ENCODE results near the gene FCGBP.

FCGBP gene

GRCh38 chr19:39942366-39942730 lies 7.9 kb upstream of the FCGBP start:
- Histone ChIP-seq H3K4me1 (ENCODE audit: control insufficient read depth, insufficient read depth, low read length) (no peaks in the 10 kb centered on the region), H3K36me3 (ENCODE audit: control insufficient read depth, insufficient read depth, low read length, severe bottlenecking) (no peaks in the 10 kb centered on the region), H3K27me3 (replicated peaks; ENCODE audit: control insufficient read depth, insufficient read depth, low read length) (peaks cover 4% of the 10 kb centered on the region), H3K4me3 (ENCODE audit: low read length) (no peak overlapping the region), H3K9me3 (ENCODE audit: control insufficient read depth, low read length) (peaks cover 8% of the 10 kb centered on the region), H3K9ac (ENCODE audit: low read length) (no peak overlapping the region)
- DNase-seq (ENCODE audit: low read depth), result no peak

DNA sequence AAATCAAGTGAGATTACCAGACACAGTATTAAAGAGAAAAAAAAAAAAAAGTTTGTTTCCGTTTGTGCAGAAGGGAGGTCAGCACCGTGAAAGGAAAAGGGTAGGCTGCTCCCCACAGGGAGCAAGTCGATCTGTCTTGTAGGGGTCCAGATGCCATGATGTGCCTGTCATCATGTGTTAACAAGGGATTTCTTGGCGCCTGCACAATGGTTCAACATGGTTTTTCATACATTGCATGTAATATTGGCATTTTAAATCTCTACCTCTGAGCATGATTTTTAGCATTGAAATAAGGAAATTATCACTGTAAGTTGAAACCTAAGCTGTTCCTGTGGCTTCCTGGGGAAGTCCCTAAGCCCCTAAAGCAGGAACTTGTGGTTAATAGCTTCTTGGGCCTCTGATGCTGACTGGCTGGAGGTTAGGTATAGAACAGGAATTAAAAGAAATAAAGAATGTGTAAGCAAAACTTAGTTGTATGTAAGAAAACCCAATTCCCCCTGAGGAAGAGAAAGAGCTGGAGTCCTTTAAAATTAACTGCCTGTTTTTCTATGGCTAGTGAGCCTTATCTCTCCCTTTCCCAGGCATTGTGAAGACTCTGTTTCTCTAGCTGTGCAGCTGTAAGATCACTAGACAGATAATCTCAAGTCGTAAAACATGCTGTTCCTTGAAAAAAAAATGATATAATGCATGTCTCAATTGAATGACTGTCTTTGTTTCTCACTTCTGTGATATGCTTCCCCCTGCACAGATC lies 7.4 kb upstream of the FCGBP start:
- Histone ChIP-seq H3K36me3 (ENCODE audit: control insufficient read depth, insufficient read depth, low read length, severe bottlenecking) (no peaks in the 10 kb centered on the region), H3K9me3 (ENCODE audit: control insufficient read depth, low read length) (peaks cover 8% of the 10 kb centered on the region)
- DNase-seq (ENCODE audit: low read depth), result no peak

DNA sequence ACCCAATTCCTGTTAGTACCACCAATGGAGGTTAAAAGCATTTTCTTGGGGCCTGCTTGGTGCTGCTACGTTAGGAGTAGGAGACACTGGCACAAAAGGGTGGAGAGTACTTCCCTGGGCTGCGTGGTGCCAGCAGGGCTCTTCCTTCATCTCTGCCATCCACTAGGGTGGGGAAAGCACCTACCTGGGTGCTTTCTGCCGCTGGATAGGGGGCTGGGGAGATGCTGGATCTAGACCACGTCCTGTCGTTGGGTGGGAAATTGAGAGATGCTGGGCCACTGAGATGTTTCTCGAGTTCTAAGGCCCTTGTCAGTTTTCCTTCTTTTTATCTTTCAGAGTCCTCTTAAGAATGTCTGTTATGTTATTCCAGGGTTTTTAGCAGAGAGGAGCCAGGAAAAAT lies 6.7 kb upstream of the FCGBP start:
- H3K27me3 ChIP-seq (replicated peaks; ENCODE audit: control insufficient read depth, insufficient read depth, low read length), result peaks cover 4% of the 10 kb centered on the region
- H3K4me3 ChIP-seq (ENCODE audit: low read length), result no peak overlapping the region
- H3K4me1 ChIP-seq (ENCODE audit: control insufficient read depth, insufficient read depth, low read length), result no peaks in the 10 kb centered on the region
- H3K9me3 ChIP-seq (ENCODE audit: control insufficient read depth, low read length), result peaks cover 8% of the 10 kb centered on the region
- DNase-seq (ENCODE audit: low read depth), result no peak
- H3K9ac ChIP-seq (ENCODE audit: low read length), result no peak overlapping the region
- H3K36me3 ChIP-seq (ENCODE audit: control insufficient read depth, insufficient read depth, low read length, severe bottlenecking), result no peaks in the 10 kb centered on the region

More for the DNA sequence above, 7.4 kb upstream of the FCGBP start:
- Histone ChIP-seq H3K4me3 (ENCODE audit: low read length) (no peak overlapping the region), H3K27me3 (replicated peaks; ENCODE audit: control insufficient read depth, insufficient read depth, low read length) (peaks cover 4% of the 10 kb centered on the region), H3K4me1 (ENCODE audit: control insufficient read depth, insufficient read depth, low read length) (no peaks in the 10 kb centered on the region), H3K9ac (ENCODE audit: low read length) (no peak overlapping the region)

GRCh38 chr19:39940221-39940833 lies 5.9 kb upstream of the FCGBP start:
- Histone ChIP-seq H3K9ac (ENCODE audit: low read length) (no peak overlapping the region), H3K4me1 (ENCODE audit: control insufficient read depth, insufficient read depth, low read length) (no peaks in the 10 kb centered on the region)

DNA sequence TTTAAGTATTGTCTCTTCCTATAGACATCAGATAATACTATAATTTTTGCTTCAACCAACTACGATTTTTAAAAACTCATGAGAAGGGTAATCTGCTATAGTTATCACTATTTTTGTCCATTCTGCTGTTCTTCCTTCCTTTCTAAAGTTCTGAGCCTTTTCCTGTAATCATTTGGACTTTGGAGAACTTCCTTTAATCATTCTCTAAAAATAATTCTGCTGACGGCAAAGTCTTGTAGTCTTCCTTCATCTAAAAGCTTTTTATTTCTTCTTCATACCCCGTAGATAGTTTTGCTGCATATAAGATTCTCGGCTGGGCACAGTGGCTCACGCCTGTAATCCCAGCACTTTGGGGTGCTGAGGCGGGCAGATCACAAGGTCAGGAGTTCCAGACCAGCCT lies 5.1 kb upstream of the FCGBP start:
- peaks cover 8% of the 10 kb centered on the region for H3K9me3 ChIP-seq (ENCODE audit: control insufficient read depth, low read length)
- no peak for DNase-seq (ENCODE audit: low read depth)
- H3K4me1 ChIP-seq (ENCODE audit: control insufficient read depth, insufficient read depth, low read length), result no peaks in the 10 kb centered on the region
- H3K4me3 ChIP-seq (ENCODE audit: low read length), result no peak overlapping the region
- H3K9ac ChIP-seq (ENCODE audit: low read length), result no peak overlapping the region
- H3K27me3 ChIP-seq (replicated peaks; ENCODE audit: control insufficient read depth, insufficient read depth, low read length), result peaks cover 4% of the 10 kb centered on the region
- no peaks in the 10 kb centered on the region for H3K36me3 ChIP-seq (ENCODE audit: control insufficient read depth, insufficient read depth, low read length, severe bottlenecking)

More at GRCh38 chr19:39940221-39940833, 5.9 kb upstream of the FCGBP start:
- Histone ChIP-seq H3K9me3 (ENCODE audit: control insufficient read depth, low read length) (peaks cover 8% of the 10 kb centered on the region), H3K4me3 (ENCODE audit: low read length) (no peak overlapping the region), H3K36me3 (ENCODE audit: control insufficient read depth, insufficient read depth, low read length, severe bottlenecking) (no peaks in the 10 kb centered on the region), H3K27me3 (replicated peaks; ENCODE audit: control insufficient read depth, insufficient read depth, low read length) (peaks cover 4% of the 10 kb centered on the region)
- DNase-seq (ENCODE audit: low read depth), result no peak

DNA sequence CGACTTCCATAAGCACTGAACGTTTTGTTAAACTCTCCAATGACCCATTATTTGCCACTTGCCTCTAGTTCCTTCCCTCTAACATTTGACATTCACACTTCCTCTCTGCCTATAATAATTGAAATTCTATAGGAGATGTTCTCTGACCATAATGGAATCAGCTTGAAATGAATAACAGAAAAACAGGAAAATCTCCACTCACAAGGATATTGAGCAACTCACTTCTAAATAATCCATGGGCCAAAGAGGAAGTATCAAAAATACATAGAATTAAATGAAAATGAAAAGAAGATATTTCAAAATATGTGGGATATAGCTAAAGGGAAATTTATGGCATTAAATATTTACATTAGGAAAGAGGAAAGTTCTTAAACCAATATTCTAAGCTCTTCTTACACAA lies 3.4 kb upstream of the FCGBP start:
- Histone ChIP-seq H3K27me3 (replicated peaks; ENCODE audit: control insufficient read depth, insufficient read depth, low read length) (peaks cover 4% of the 10 kb centered on the region), H3K9ac (ENCODE audit: low read length) (no peak overlapping the region), H3K4me3 (ENCODE audit: low read length) (no peak overlapping the region), H3K9me3 (ENCODE audit: control insufficient read depth, low read length) (peaks cover 8% of the 10 kb centered on the region), H3K4me1 (ENCODE audit: control insufficient read depth, insufficient read depth, low read length) (no peaks in the 10 kb centered on the region), H3K36me3 (ENCODE audit: control insufficient read depth, insufficient read depth, low read length, severe bottlenecking) (no peaks in the 10 kb centered on the region)
- no peak for DNase-seq (ENCODE audit: low read depth)

DNA sequence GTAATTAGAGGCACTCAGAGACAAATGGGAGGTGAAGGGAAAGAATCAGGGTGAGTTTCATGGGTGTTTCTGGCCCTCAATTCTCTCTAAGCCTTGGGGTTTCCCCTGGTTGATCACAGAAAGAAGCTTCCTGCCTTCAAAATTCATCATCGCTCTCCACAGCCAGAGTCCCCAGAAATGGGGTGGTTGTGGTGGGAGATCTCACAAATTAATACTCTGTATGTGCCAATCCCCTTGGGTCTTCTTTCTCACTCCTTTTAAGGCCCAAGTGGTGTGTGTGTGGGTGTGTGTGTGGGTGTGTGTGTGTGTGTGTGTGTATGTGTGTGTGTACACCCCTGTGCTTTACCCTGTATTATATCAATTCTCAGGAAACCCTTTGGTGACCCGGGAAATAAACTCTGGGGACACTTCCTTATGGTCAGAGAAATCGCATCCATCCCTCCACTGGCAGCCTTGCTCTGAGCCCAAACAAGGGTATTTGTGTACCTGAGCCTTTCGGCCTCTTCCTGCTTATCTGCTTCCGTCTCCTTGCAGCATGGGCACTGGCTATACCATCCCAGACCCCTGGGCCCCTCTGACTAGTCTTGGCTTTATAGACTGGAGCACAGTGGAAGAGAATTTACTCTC lies 2.8 kb upstream of the FCGBP start:
- Histone ChIP-seq H3K36me3 (ENCODE audit: control insufficient read depth, insufficient read depth, low read length, severe bottlenecking) (no peaks in the 10 kb centered on the region), H3K4me3 (ENCODE audit: low read length) (no peak overlapping the region), H3K9ac (ENCODE audit: low read length) (no peak overlapping the region), H3K27me3 (replicated peaks; ENCODE audit: control insufficient read depth, insufficient read depth, low read length) (peaks cover 4% of the 10 kb centered on the region), H3K9me3 (ENCODE audit: control insufficient read depth, low read length) (peaks cover 8% of the 10 kb centered on the region), H3K4me1 (ENCODE audit: control insufficient read depth, insufficient read depth, low read length) (no peaks in the 10 kb centered on the region)
- DNase-seq (ENCODE audit: low read depth), result no peak

DNA sequence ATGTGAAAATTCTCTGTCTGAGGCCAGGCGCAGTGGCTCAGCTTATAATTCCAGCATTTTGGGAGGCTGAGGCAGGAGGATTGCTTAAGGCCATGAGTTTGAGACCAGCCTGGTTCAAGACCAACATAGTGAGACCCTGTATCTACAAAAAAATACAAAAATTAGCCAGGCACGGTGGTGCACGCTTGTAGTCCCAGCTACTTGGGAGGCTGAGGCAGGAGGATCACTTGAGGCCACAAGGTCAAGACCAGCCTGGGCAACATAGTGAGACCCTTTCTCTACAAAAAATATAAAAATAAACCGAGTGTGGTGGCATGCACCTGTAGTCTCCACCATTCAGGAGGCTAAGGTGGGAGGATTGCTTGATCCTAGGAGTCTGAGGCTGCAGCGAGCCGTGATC lies 2.2 kb upstream of the FCGBP start:
- H3K9ac ChIP-seq (ENCODE audit: low read length), result no peak overlapping the region
- no peaks in the 10 kb centered on the region for H3K4me1 ChIP-seq (ENCODE audit: control insufficient read depth, insufficient read depth, low read length)
- no peaks in the 10 kb centered on the region for H3K36me3 ChIP-seq (ENCODE audit: control insufficient read depth, insufficient read depth, low read length, severe bottlenecking)
- H3K4me3 ChIP-seq (ENCODE audit: low read length), result no peak overlapping the region
- peaks cover 1% of the 10 kb centered on the region for H3K27me3 ChIP-seq (replicated peaks; ENCODE audit: control insufficient read depth, insufficient read depth, low read length)
- H3K9me3 ChIP-seq (ENCODE audit: control insufficient read depth, low read length), result peaks cover 8% of the 10 kb centered on the region
- no peak for DNase-seq (ENCODE audit: low read depth)

DNA sequence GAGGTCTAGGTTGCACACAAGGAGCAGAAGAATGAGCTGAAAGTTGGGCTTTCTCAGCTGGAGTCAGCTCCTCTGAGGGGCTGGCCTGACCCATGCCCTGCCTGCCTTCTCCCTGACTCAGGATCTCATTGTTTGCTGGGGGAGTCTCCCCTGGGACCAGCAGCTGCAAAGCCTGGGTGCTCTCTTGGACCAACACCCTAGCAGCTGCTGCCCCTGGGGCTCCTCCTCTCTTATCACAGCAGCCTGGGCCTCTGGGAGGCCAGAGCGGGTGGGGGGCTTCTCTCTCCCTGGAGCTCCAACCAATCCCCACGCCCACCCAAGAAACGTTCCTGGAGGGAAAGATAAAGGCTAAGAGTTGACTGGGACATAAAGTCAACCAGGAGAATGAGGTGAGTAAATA lies 1.6 kb upstream of the FCGBP start:
- H3K9ac ChIP-seq (ENCODE audit: low read length), result no peak overlapping the region
- H3K4me3 ChIP-seq (ENCODE audit: low read length), result no peak overlapping the region
- no peaks in the 10 kb centered on the region for H3K36me3 ChIP-seq (ENCODE audit: control insufficient read depth, insufficient read depth, low read length, severe bottlenecking)
- H3K9me3 ChIP-seq (ENCODE audit: control insufficient read depth, low read length), result peaks cover 8% of the 10 kb centered on the region
- DNase-seq (ENCODE audit: low read depth), result no peak
- no peaks in the 10 kb centered on the region for H3K4me1 ChIP-seq (ENCODE audit: control insufficient read depth, insufficient read depth, low read length)
- H3K27me3 ChIP-seq (replicated peaks; ENCODE audit: control insufficient read depth, insufficient read depth, low read length), result no peaks in the 10 kb centered on the region

DNA sequence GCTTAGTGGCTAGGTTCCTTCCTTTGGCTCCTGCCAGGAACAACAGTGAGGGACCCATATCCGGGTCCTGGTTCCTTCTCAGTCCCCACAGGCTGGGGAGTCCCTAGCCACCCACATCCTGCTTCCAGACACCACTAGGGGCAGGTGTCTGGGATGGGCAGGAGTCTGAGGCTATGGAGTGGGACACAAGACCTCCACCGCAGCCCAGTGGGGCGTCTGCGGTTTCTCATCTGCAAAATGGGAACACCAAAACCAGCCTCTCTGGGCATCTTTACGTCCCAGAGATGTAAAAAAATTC lies 879 bp upstream of the FCGBP start:
- no peaks in the 10 kb centered on the region for H3K4me1 ChIP-seq (ENCODE audit: control insufficient read depth, insufficient read depth, low read length)
- H3K36me3 ChIP-seq (ENCODE audit: control insufficient read depth, insufficient read depth, low read length, severe bottlenecking), result no peaks in the 10 kb centered on the region
- no peak overlapping the region for H3K4me3 ChIP-seq (ENCODE audit: low read length)
- no peaks in the 10 kb centered on the region for H3K27me3 ChIP-seq (replicated peaks; ENCODE audit: control insufficient read depth, insufficient read depth, low read length)
- peaks cover 4% of the 10 kb centered on the region for H3K9me3 ChIP-seq (ENCODE audit: control insufficient read depth, low read length)
- no peak for DNase-seq (ENCODE audit: low read depth)
- H3K9ac ChIP-seq (ENCODE audit: low read length), result no peak overlapping the region

- peaks cover 8% of the 10 kb centered on the region for H3K9me3 ChIP-seq (ENCODE audit: control insufficient read depth, low read length)
- no peaks in the 10 kb centered on the region for H3K36me3 ChIP-seq (ENCODE audit: control insufficient read depth, insufficient read depth, low read length, severe bottlenecking)
- H3K27me3 ChIP-seq (replicated peaks; ENCODE audit: control insufficient read depth, insufficient read depth, low read length), result no peaks in the 10 kb centered on the region
- no peak overlapping the region for H3K4me3 ChIP-seq (ENCODE audit: low read length)
- no peaks in the 10 kb centered on the region for H3K4me1 ChIP-seq (ENCODE audit: control insufficient read depth, insufficient read depth, low read length)
- DNase-seq (ENCODE audit: low read depth), result no peak
- H3K9ac ChIP-seq (ENCODE audit: low read length), result no peak overlapping the region
Measured at GRCh38 chr19:39929750-39930149, 4.7 kb downstream of the FCGBP start.
